Activated naive CD4-positive, alpha-beta T cell treated with anti-CD3 and anti-CD28 coated beads, Interleukin-2, amount 50 U/mL, for 72 hours (primary cell): ENCODE results near the gene TOX4. TPM values are rescaled to one million over a fixed set of nuclear protein-coding genes. Genes with fewer than 3 reads are reported as not detected.

Experiments used
- ATAC-seq, 2 donors: fragments of 150-1000 bp; cut with Tn5 transposase; 2 replicates each; pipeline ENCODE4 v1.10.0; 2021; ENCODE audit warnings: mild to moderate bottlenecking in 2 of 2, moderate library complexity in 2 of 2
- DNase-seq, 2 donors: peaks; one replicate each; pipeline ENCODE4 v3.0.0; 2021 to 2022; ENCODE audit warnings: low spot score in 2 of 2
- H3K27ac Mint-ChIP-seq, 2 donors: one replicate each; pipeline ENCODE4 v1.8.0; 2022; ENCODE audit warnings: mild to moderate bottlenecking in 2 of 2, mixed read lengths in 2 of 2
- H3K36me3 Mint-ChIP-seq, 2 donors: one replicate each; pipeline ENCODE4 v1.8.0; 2022; ENCODE audit warnings: mixed read lengths in 2 of 2
- H3K9me3 Mint-ChIP-seq, 2 donors: one replicate each; pipeline ENCODE4 v1.8.0; 2022; ENCODE audit warnings: mixed read lengths in 2 of 2
- total RNA-seq, 2 donors: library from RNA; stranded (reverse); gene quantifications; one replicate each; pipeline ENCODE4 v1.2.3, GENCODE V29; 2022

TOX4 gene
- total RNA-seq, 2 donors from 2014 or later = 80.8 to 104 TPM

- H3K9me3 Mint-ChIP-seq = no peaks in the 10 kb centered on the region
- no peak for ATAC-seq
- DNase-seq = no peak
- H3K27ac Mint-ChIP-seq = peak overlapping the region; percentile 4 to 25
- peaks cover 0 to 16% of the 10 kb centered on the region in 2 donors for H3K36me3 Mint-ChIP-seq
Observed at GRCh38 chr14:21494902-21495762, 18.1 kb downstream of the TOX4 start.

- H3K9me3 Mint-ChIP-seq = no peaks in the 10 kb centered on the region
- ATAC-seq (no peak), DNase-seq (no peak)
- H3K27ac Mint-ChIP-seq = no peak overlapping the region
- H3K36me3 Mint-ChIP-seq = peaks cover 0 to 22% of the 10 kb centered on the region in 2 donors
Observed at GRCh38 chr14:21496453-21496852, 19.5 kb downstream of the TOX4 start.

GRCh38 chr14:21498540-21499526, 21.8 kb downstream of the TOX4 start:
- peak; percentile 69 to 72 for ATAC-seq
- DNase-seq = peak in 1 of 2 donors; percentile 21
- H3K27ac Mint-ChIP-seq = peak overlapping the region; percentile 59 to 81
- no peaks in the 10 kb centered on the region for H3K9me3 Mint-ChIP-seq
- H3K36me3 Mint-ChIP-seq = peaks cover 5 to 16% of the 10 kb centered on the region in 2 donors

- Mint-ChIP-seq H3K9me3 (no peaks in the 10 kb centered on the region), H3K36me3 (peaks cover 5 to 24% of the 10 kb centered on the region in 2 donors), H3K27ac (no peak overlapping the region)
- DNase-seq = no peak
- ATAC-seq = no peak
Observed at GRCh38 chr14:21501568-21501967, 24.6 kb downstream of the TOX4 start.

GRCh38 chr14:21503376-21503775, 26.4 kb downstream of the TOX4 start:
- Mint-ChIP-seq H3K27ac (peak overlapping the region; percentile 23 to 84), H3K9me3 (no peaks in the 10 kb centered on the region), H3K36me3 (peaks cover 5 to 35% of the 10 kb centered on the region in 2 donors)
- ATAC-seq (no peak), DNase-seq (no peak)

- H3K9me3 Mint-ChIP-seq = no peaks in the 10 kb centered on the region
- DNase-seq (no peak), ATAC-seq (peak; percentile 64 to 81)
- peaks cover 9 to 34% of the 10 kb centered on the region in 2 donors for H3K36me3 Mint-ChIP-seq
- H3K27ac Mint-ChIP-seq = peak overlapping the region; percentile 46 to 66
Observed at GRCh38 chr14:21505012-21505553, 28.1 kb downstream of the TOX4 start.

GRCh38 chr14:21506557-21506956, 29.6 kb downstream of the TOX4 start:
- ATAC-seq (no peak), DNase-seq (no peak)
- Mint-ChIP-seq H3K9me3 (no peaks in the 10 kb centered on the region), H3K36me3 (peaks cover 24 to 42% of the 10 kb centered on the region in 2 donors), H3K27ac (peak overlapping the region in 1 of 2 donors; percentile 27)

- H3K9me3 Mint-ChIP-seq = no peaks in the 10 kb centered on the region
Observed at GRCh38 chr14:21509432-21510143, 32.6 kb downstream of the TOX4 start.

GRCh38 chr14:21510735-21511657, 34.0 kb downstream of the TOX4 start, which contains the start of gene METTL3:
Gene METTL3, minus strand, starts transcription at chr14:21511340. Its CDS starts 117 bp downstream, at chr14:21511223.
- DNase-seq (peak; percentile 86 to 96), ATAC-seq (peak; percentile 98 to 99)
- Mint-ChIP-seq H3K27ac (peak within 1 kb of the TSS; percentile 93 to 95), H3K9me3 (no peaks in the 10 kb centered on the region), H3K36me3 (peaks cover 20 to 42% of the 10 kb centered on the region in 2 donors)

More at GRCh38 chr14:21509432-21510143, 32.6 kb downstream of the TOX4 start:
- DNase-seq (no peak), ATAC-seq (no peak)
- H3K27ac Mint-ChIP-seq = peak overlapping the region; percentile 93 to 95
- peaks cover 20 to 50% of the 10 kb centered on the region in 2 donors for H3K36me3 Mint-ChIP-seq

- no peak overlapping the region for H3K27ac Mint-ChIP-seq
- ATAC-seq (no peak), DNase-seq (no peak)
- no peaks in the 10 kb centered on the region for H3K9me3 Mint-ChIP-seq
- H3K36me3 Mint-ChIP-seq = peaks cover 20 to 25% of the 10 kb centered on the region in 2 donors
Observed at GRCh38 chr14:21514341-21514740, 37.3 kb downstream of the TOX4 start.

- DNase-seq (no peak), ATAC-seq (no peak)
- H3K36me3 Mint-ChIP-seq = no peaks in the 10 kb centered on the region
Observed at GRCh38 chr14:21518725-21519124, 41.7 kb downstream of the TOX4 start.

GRCh38 chr14:21520767-21521166, 43.8 kb downstream of the TOX4 start:
- no peaks in the 10 kb centered on the region for H3K9me3 Mint-ChIP-seq
- no peak overlapping the region for H3K27ac Mint-ChIP-seq
- ATAC-seq (no peak), DNase-seq (no peak)
- H3K36me3 Mint-ChIP-seq = no peaks in the 10 kb centered on the region

More at GRCh38 chr14:21518725-21519124, 41.7 kb downstream of the TOX4 start:
- Mint-ChIP-seq H3K27ac (no peak overlapping the region), H3K9me3 (no peaks in the 10 kb centered on the region)

- Mint-ChIP-seq H3K27ac (no peak overlapping the region), H3K9me3 (no peaks in the 10 kb centered on the region), H3K36me3 (no peaks in the 10 kb centered on the region)
- no peak for DNase-seq
- no peak for ATAC-seq
Observed at GRCh38 chr14:21521501-21521900, 44.5 kb downstream of the TOX4 start.

GRCh38 chr14:21523203-21523602, 46.2 kb downstream of the TOX4 start:
- H3K9me3 Mint-ChIP-seq = no peaks in the 10 kb centered on the region
- no peak for DNase-seq
- H3K27ac Mint-ChIP-seq = no peak overlapping the region
- H3K36me3 Mint-ChIP-seq = no peaks in the 10 kb centered on the region
- ATAC-seq = no peak
